H1 (cell line): ENCODE measurements around the gene GRM8.

Source experiments
- ATF2 ChIP-seq: IDR thresholded peaks from 2 replicates; pipeline ENCODE4 v1.6.1; 2012; ENCODE audit warnings: low read length, inconsistent platforms
- CHD1 ChIP-seq: IDR thresholded peaks from 2 replicates; pipeline ENCODE4 v1.6.1; 2012; ENCODE audit warnings: low read depth, low read length, improper control_type of control experiment
- CTCF ChIP-seq, 3 experiments: IDR thresholded peaks; 1 replicate in 2 of 3; 2 replicates in 1 of 3; pipeline versions ENCODE4 v1.5.1 to v1.6.1; 2011; ENCODE audit warnings: low read length in 3 of 3, mild to moderate bottlenecking in 3 of 3, inconsistent platforms in 2 of 3, low read depth in 1 of 3, moderate library complexity in 1 of 3; ENCODE audit not compliant: insufficient read depth in 1 of 3; ENCODE audit errors: control extremely low read depth in 1 of 3
- EZH2 ChIP-seq: fragments of 200-600 bp; sonication (generic); IDR thresholded peaks from 2 replicates; pipeline ENCODE4 v1.7.1; 2012; ENCODE audit warnings: low read depth, mild to moderate bottlenecking, moderate library complexity, low read length, inconsistent platforms; ENCODE audit not compliant: severe bottlenecking
- MAX ChIP-seq: IDR thresholded peaks from 2 replicates; pipeline ENCODE4 v1.6.1; 2012; ENCODE audit warnings: inconsistent platforms
- NANOG ChIP-seq: IDR thresholded peaks from 2 replicates; pipeline ENCODE4 v1.6.1; 2011; ENCODE audit warnings: low read length, low read depth, mild to moderate bottlenecking, inconsistent platforms; ENCODE audit not compliant: insufficient read depth, poor library complexity, severe bottlenecking
- NRF1 ChIP-seq: IDR thresholded peaks from 2 replicates; pipeline ENCODE4 v1.6.1; 2011; ENCODE audit warnings: mild to moderate bottlenecking, low read depth, low read length, improper control_type of control experiment
- POLR2AphosphoS5 ChIP-seq: IDR thresholded peaks from 2 replicates; pipeline ENCODE4 v1.6.1; 2011; ENCODE audit warnings: low read depth, low read length
- RFX5 ChIP-seq: IDR thresholded peaks from 2 replicates; pipeline ENCODE4 v1.6.1; 2011; ENCODE audit warnings: low read depth, low read length, improper control_type of control experiment, borderline replicate concordance
- RXRA ChIP-seq: IDR thresholded peaks from 2 replicates; pipeline ENCODE4 v1.6.1; 2011; ENCODE audit warnings: low read depth, mild to moderate bottlenecking, low read length, moderate library complexity; ENCODE audit not compliant: insufficient read depth
- USF2 ChIP-seq: IDR thresholded peaks from 2 replicates; pipeline ENCODE4 v1.6.1; 2011; ENCODE audit warnings: low read length, improper control_type of control experiment

- TF ChIP-seq CTCF (IDR thresholded peaks at IDR 0.05; ENCODE audit: control extremely low read depth in 1 of 3, insufficient read depth in 1 of 3, low read depth in 1 of 3, low read length in 3 of 3) = no peak
- no peak for TF ChIP-seq USF2
- no peak for TF ChIP-seq ATF2
- no peak for TF ChIP-seq EZH2
- no peak for TF ChIP-seq NRF1
- no peak for TF ChIP-seq POLR2AphosphoS5
- TF ChIP-seq NANOG = no peak
- no peak for TF ChIP-seq MAX
- no peak for TF ChIP-seq RXRA
- TF ChIP-seq RFX5 = no peak
- no peak for TF ChIP-seq CHD1
These were observed 434.1 kb downstream of the GRM8 start for GRCh38 chr7:126818393-126819196.
